WI38 (cell line): ENCODE results near the gene CD96.

Experiments
- H3K4me3 ChIP-seq: 2 replicates; pipeline ENCODE4 v1.5.1; 2011; ENCODE audit warnings: low read depth, mild to moderate bottlenecking, control low read depth, low read length
- CTCF ChIP-seq: IDR thresholded peaks from 2 replicates; pipeline ENCODE4 v1.5.1; 2012; ENCODE audit warnings: low read depth, mild to moderate bottlenecking, control low read depth, low read length

Gene CD96

DNA sequence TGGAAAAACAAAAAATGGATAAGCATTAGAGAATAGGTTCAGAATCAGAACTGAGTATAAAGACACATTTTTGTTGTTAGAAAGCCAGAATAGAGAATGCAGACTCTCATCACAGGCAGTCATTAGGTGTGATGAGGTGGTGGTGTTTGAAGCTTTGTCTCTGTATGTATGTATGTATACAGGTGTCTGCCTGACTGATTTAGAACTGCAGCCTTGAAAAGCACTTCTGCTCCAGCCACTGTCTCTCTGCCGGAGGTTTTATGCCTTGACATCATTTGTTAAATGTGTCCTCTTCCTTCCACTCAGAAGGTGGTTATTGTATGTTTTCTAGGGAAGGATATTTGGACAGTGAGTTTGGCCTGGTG, 133.8 kb downstream of the CD96 start:
- no peak overlapping the region for H3K4me3 ChIP-seq
- TF ChIP-seq CTCF, result no peak

- H3K4me3 ChIP-seq, result no peak overlapping the region
- no peak for TF ChIP-seq CTCF
Measured at GRCh38 chr3:111676211-111677006, 134.4 kb downstream of the CD96 start.

- no peak overlapping the region for H3K4me3 ChIP-seq
- no peak for TF ChIP-seq CTCF
Measured at GRCh38 chr3:111677007-111677392, 135.0 kb downstream of the CD96 start.

- TF ChIP-seq CTCF, result no peak
- H3K4me3 ChIP-seq, result no peak overlapping the region
Measured at GRCh38 chr3:111681661-111682426, 139.8 kb downstream of the CD96 start.

- no peak overlapping the region for H3K4me3 ChIP-seq
- TF ChIP-seq CTCF, result no peak
Measured at GRCh38 chr3:111684640-111685039, 142.6 kb downstream of the CD96 start.

DNA sequence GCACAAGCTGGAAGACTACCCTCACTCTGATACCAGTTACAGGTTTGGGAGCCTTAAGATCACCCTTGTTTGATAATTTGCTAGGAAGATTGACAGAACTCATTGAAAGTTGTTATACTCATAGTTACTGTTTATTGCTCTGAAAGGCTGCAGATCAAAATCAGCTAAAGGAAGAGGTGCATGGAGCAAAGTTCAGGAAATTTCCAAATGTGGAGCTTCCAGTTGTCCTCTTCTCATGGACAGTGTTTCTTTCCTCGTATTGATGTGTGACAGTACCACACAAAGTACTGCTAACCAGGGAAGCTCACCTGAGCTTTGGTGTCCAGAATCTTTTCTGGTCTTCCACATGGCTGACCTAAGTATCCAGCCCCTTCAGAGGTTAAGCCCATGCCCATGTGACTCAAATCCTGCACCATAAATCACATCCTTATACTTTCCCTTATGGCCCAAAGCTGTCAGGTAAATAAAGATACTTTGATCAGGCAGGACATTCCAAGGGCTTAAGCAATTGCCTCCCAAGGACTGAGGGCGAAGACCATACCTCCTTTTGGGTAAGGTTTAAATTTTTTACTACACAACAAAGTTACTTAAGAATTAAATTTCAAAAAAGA, 146.3 kb downstream of the CD96 start:
- TF ChIP-seq CTCF, result no peak

GRCh38 chr3:111690242-111690641, 148.2 kb downstream of the CD96 start:
- no peak for TF ChIP-seq CTCF
- no peak overlapping the region for H3K4me3 ChIP-seq

More for the DNA sequence above, 146.3 kb downstream of the CD96 start:
- H3K4me3 ChIP-seq, result no peak overlapping the region
